ENCODE measurements around the gene C16orf74. TPM values are rescaled to one million over a fixed set of nuclear protein-coding genes. Genes with fewer than 3 reads are reported as not detected.

The C16orf74 gene
- total RNA-seq, 4 donors from 2014 or later = 1.3 TPM; not detected in 3

DNA sequence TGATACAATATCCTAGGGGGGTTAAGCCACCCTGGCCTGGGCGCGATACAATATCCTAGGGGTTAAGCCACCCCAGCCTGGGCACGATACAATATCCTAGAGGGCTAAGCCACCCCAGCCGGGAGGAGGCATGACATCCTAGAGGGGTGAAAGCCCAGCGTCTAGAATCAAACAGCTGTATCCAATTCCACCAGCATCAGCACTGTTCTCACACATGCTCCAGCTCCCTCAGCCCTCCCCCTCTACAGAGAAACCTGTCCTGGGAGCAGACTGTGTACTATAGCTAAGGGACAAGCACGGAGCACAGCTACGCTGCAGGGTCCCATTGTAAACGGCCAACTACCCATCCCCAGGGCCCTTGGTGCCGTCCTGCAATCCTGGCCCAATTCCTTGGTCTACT, 68.4 kb downstream of the C16orf74 start:
- Histone ChIP-seq H3K9me3 (no peaks in the 10 kb centered on the region), H3K27me3 (no peaks in the 10 kb centered on the region), H3K36me3 (no peaks in the 10 kb centered on the region), H3K27ac (peak overlapping the region in 1 of 4 donors; percentile 56), H3K4me1 (peaks cover 4 to 6% of the 10 kb centered on the region in 2 donors), H3K4me3 (no peak overlapping the region)
- TF ChIP-seq, protein P1, sequence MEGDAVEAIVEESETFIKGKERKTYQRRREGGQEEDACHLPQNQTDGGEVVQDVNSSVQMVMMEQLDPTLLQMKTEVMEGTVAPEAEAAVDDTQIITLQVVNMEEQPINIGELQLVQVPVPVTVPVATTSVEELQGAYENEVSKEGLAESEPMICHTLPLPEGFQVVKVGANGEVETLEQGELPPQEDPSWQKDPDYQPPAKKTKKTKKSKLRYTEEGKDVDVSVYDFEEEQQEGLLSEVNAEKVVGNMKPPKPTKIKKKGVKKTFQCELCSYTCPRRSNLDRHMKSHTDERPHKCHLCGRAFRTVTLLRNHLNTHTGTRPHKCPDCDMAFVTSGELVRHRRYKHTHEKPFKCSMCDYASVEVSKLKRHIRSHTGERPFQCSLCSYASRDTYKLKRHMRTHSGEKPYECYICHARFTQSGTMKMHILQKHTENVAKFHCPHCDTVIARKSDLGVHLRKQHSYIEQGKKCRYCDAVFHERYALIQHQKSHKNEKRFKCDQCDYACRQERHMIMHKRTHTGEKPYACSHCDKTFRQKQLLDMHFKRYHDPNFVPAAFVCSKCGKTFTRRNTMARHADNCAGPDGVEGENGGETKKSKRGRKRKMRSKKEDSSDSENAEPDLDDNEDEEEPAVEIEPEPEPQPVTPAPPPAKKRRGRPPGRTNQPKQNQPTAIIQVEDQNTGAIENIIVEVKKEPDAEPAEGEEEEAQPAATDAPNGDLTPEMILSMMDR (IDR thresholded peaks at IDR 0.05 in 4 of 5, conservative IDR thresholded peaks at IDR 0.05 in 1 of 5) = no peak
- no peak for TF ChIP-seq POLR2A (IDR thresholded peaks at IDR 0.05)
- intact Hi-C loops (cut with DNase I; ENCODE audit: low total_unique reads) (no loop called here), in situ Hi-C loops (cut with MboI; ENCODE audit: low sequenced_read_pairs in 4 of 4) (no loop called here)
- ATAC-seq = peak; percentile 78 to 90
- peak in 1 of 2 donors; percentile 47 for DNase-seq

DNA sequence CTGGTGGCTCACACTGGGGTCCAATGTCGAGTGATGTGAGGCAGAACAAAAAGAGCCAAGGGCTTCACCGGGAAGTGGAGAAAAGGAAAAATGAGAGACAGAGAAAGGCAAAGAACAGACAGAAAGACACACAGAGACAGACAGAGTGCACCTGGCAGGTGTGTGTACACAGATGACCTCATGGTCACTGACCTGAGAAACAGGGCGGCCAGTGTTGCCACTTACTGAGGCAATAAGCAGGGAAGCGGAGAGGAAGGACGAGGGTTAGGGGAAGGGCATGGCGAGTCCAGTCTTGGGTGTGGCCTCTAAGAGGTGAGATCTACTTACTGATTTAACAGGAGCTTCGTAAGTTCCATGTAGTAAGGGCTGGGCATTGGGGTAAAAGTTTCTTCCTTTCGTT, 69.6 kb downstream of the C16orf74 start:
- Histone ChIP-seq H3K27ac (no peak overlapping the region), H3K4me1 (peaks cover 4 to 6% of the 10 kb centered on the region in 2 donors), H3K9me3 (no peaks in the 10 kb centered on the region), H3K4me3 (no peak overlapping the region), H3K27me3 (no peaks in the 10 kb centered on the region), H3K36me3 (no peaks in the 10 kb centered on the region)
- intact Hi-C loops (cut with DNase I; ENCODE audit: low total_unique reads) (no loop called here), in situ Hi-C loops (cut with MboI; ENCODE audit: low sequenced_read_pairs in 4 of 4) (no loop called here)
- TF ChIP-seq, protein P1 (IDR thresholded peaks at IDR 0.05 in 4 of 5, conservative IDR thresholded peaks at IDR 0.05 in 1 of 5) = no peak
- no peak for TF ChIP-seq POLR2A (IDR thresholded peaks at IDR 0.05)
- ATAC-seq = no peak
- no peak for DNase-seq

DNA sequence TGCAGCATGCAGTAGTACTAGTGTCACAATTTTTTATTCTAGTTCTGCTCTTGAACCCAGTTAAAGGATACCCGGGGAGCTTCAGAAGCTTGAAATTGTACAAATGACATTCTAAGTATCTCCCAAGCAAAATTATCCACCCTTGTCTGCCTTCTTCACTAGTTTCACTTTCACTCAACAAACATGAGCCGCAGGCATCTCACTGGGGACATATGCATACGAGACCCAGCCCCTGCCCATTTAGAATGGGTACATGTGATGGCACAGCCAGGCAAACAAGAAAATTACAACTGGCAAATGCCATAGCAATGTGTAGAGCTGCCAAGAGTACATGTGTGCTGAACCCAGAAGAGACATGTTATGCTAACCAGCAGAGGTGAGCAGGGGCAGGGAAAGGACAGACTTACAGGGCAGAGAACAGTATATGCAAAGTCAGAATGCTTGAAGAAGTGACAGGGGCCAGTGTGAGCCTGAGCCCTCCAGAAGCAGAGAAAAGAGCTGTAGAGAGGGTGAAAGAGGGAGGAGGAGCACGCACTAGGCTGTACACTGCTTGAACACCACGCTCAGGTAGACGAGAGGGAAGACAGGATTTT, 70.4 kb downstream of the C16orf74 start:
- intact Hi-C loops (cut with DNase I; ENCODE audit: low total_unique reads) (no loop called here), in situ Hi-C loops (cut with MboI; ENCODE audit: low sequenced_read_pairs in 4 of 4) (no loop called here)
- no peak for ATAC-seq

DNA sequence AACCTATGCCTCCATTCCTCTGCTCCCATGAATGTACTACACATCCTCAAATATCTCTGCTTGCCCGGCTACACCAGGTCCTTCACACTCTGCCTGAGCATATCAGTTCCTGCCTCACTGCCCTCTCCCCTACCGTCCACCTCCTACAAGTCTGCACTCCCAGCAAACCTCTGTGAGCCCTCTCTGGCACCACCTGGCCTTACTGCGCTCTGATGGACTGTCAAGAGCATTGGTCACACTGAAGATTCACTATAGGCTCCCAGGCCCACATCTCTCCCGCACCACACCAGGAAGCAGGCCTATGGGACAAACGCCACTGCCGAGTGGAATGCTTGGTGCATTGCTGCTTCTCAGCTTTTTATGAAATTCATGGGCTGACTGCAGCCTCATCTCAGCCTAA, 71.0 kb downstream of the C16orf74 start:
- in situ Hi-C loops (cut with MboI; ENCODE audit: low sequenced_read_pairs in 4 of 4) = no loop called here
- DNase-seq = no peak
- Histone ChIP-seq H3K36me3 (no peaks in the 10 kb centered on the region), H3K27me3 (no peaks in the 10 kb centered on the region), H3K9me3 (no peaks in the 10 kb centered on the region), H3K27ac (no peak overlapping the region), H3K4me1 (peaks cover 4 to 6% of the 10 kb centered on the region in 2 donors), H3K4me3 (no peak overlapping the region)
- intact Hi-C loops (cut with DNase I; ENCODE audit: low total_unique reads) = loop anchor here (5.0 kb wide), 1 partner anchor 77 kb away; no protein-coding TSS in a partner anchor
- no peak for ATAC-seq
- no peak for TF ChIP-seq POLR2A (IDR thresholded peaks at IDR 0.05)
- TF ChIP-seq, protein P1 (IDR thresholded peaks at IDR 0.05 in 4 of 5, conservative IDR thresholded peaks at IDR 0.05 in 1 of 5) = no peak

More for the DNA sequence above, 70.4 kb downstream of the C16orf74 start:
- DNase-seq = no peak
- Histone ChIP-seq H3K36me3 (no peaks in the 10 kb centered on the region), H3K27me3 (no peaks in the 10 kb centered on the region), H3K9me3 (no peaks in the 10 kb centered on the region), H3K27ac (no peak overlapping the region), H3K4me1 (peaks cover 4 to 6% of the 10 kb centered on the region in 2 donors), H3K4me3 (no peak overlapping the region)
- TF ChIP-seq, protein P1 (IDR thresholded peaks at IDR 0.05 in 4 of 5, conservative IDR thresholded peaks at IDR 0.05 in 1 of 5) = no peak
- no peak for TF ChIP-seq POLR2A (IDR thresholded peaks at IDR 0.05)

All from gastrocnemius medialis (tissue), 4 donors.